IPS-18a (cell line): ENCODE results near the gene XIRP1.
A peak's percentile ranks its signal among the peaks of the same experiment; 100 is the strongest.

ENCODE experiments used
- H3K27ac ChIP-seq: one replicate; pipeline ENCODE4 v1.5.1; 2013; ENCODE audit warnings: low read length
- H3K27me3 ChIP-seq: one replicate; pipeline ENCODE4 v1.6.1; 2013; ENCODE audit warnings: mild to moderate bottlenecking, low read length; ENCODE audit not compliant: control insufficient read depth, insufficient read depth
- H3K36me3 ChIP-seq: one replicate; pipeline ENCODE4 v1.6.1; 2013; ENCODE audit warnings: low read depth, low read length; ENCODE audit not compliant: control insufficient read depth
- H3K4me1 ChIP-seq: one replicate; pipeline ENCODE4 v1.6.1; 2013; ENCODE audit warnings: low read depth, low read length; ENCODE audit not compliant: control insufficient read depth
- H3K4me3 ChIP-seq: one replicate; pipeline ENCODE4 v1.5.1; 2013; ENCODE audit warnings: low read length
- H3K9ac ChIP-seq: one replicate; pipeline ENCODE4 v1.6.1; 2013; ENCODE audit warnings: mild to moderate bottlenecking, low read length, moderate library complexity
- H3K9me3 ChIP-seq: one replicate; pipeline ENCODE4 v1.6.1; 2013; ENCODE audit warnings: low read depth, low read length; ENCODE audit not compliant: control insufficient read depth

The XIRP1 gene

GRCh38 chr3:39154280-39155021 lies 37.9 kb downstream of the XIRP1 start:
- Histone ChIP-seq H3K36me3 (no peaks in the 10 kb centered on the region), H3K9me3 (no peaks in the 10 kb centered on the region), H3K4me1 (peaks cover 39% of the 10 kb centered on the region), H3K27me3 (peaks cover 10% of the 10 kb centered on the region), H3K4me3 (peak overlapping the region; percentile 73), H3K9ac (peak overlapping the region; percentile 48), H3K27ac (peak overlapping the region; percentile 71)

- H3K9ac ChIP-seq: peak overlapping the region; percentile 48
- H3K4me3 ChIP-seq: peak overlapping the region; percentile 73
- H3K36me3 ChIP-seq: no peaks in the 10 kb centered on the region
- H3K9me3 ChIP-seq: no peaks in the 10 kb centered on the region
- peak overlapping the region; percentile 71 for H3K27ac ChIP-seq
- peaks cover 10% of the 10 kb centered on the region for H3K27me3 ChIP-seq
- H3K4me1 ChIP-seq: peaks cover 39% of the 10 kb centered on the region
Observed at GRCh38 chr3:39153977-39154279, 38.5 kb downstream of the XIRP1 start.

GRCh38 chr3:39150803-39151631 lies 41.4 kb downstream of the XIRP1 start:
- H3K27me3 ChIP-seq: peaks cover 10% of the 10 kb centered on the region
- no peaks in the 10 kb centered on the region for H3K9me3 ChIP-seq
- H3K36me3 ChIP-seq: no peaks in the 10 kb centered on the region
- no peak overlapping the region for H3K27ac ChIP-seq
- peak overlapping the region; percentile 42 for H3K9ac ChIP-seq
- H3K4me1 ChIP-seq: peaks cover 58% of the 10 kb centered on the region
- H3K4me3 ChIP-seq: peak overlapping the region; percentile 75

- Histone ChIP-seq H3K9me3 (no peaks in the 10 kb centered on the region), H3K4me3 (peak overlapping the region; percentile 75), H3K4me1 (peaks cover 58% of the 10 kb centered on the region), H3K36me3 (peaks cover 6% of the 10 kb centered on the region), H3K27me3 (peaks cover 10% of the 10 kb centered on the region), H3K27ac (no peak overlapping the region), H3K9ac (peak overlapping the region; percentile 42)
Observed at GRCh38 chr3:39150148-39150802, 42.1 kb downstream of the XIRP1 start.

GRCh38 chr3:39149498-39150147 lies 42.8 kb downstream of the XIRP1 start:
- Histone ChIP-seq H3K27ac (no peak overlapping the region), H3K9me3 (no peaks in the 10 kb centered on the region), H3K4me3 (no peak overlapping the region), H3K9ac (no peak overlapping the region), H3K4me1 (peaks cover 56% of the 10 kb centered on the region), H3K27me3 (peaks cover 10% of the 10 kb centered on the region), H3K36me3 (peaks cover 13% of the 10 kb centered on the region)

GRCh38 chr3:39149059-39149455 lies 43.3 kb downstream of the XIRP1 start:
- Histone ChIP-seq H3K36me3 (peaks cover 18% of the 10 kb centered on the region), H3K4me1 (peaks cover 55% of the 10 kb centered on the region), H3K27me3 (peaks cover 10% of the 10 kb centered on the region), H3K9me3 (no peaks in the 10 kb centered on the region), H3K9ac (no peak overlapping the region), H3K4me3 (no peak overlapping the region), H3K27ac (no peak overlapping the region)

- peaks cover 55% of the 10 kb centered on the region for H3K4me1 ChIP-seq
Observed at GRCh38 chr3:39148435-39149058, 43.8 kb downstream of the XIRP1 start.

GRCh38 chr3:39147711-39148434 lies 44.5 kb downstream of the XIRP1 start:
- peaks cover 55% of the 10 kb centered on the region for H3K4me1 ChIP-seq

More at GRCh38 chr3:39148435-39149058, 43.8 kb downstream of the XIRP1 start:
- peaks cover 10% of the 10 kb centered on the region for H3K27me3 ChIP-seq
- H3K4me3 ChIP-seq: no peak overlapping the region
- H3K9ac ChIP-seq: no peak overlapping the region
- H3K36me3 ChIP-seq: peaks cover 23% of the 10 kb centered on the region
- no peak overlapping the region for H3K27ac ChIP-seq
- no peaks in the 10 kb centered on the region for H3K9me3 ChIP-seq

GRCh38 chr3:39146611-39147591 lies 45.5 kb downstream of the XIRP1 start:
- H3K9ac ChIP-seq: no peak overlapping the region
- H3K9me3 ChIP-seq: no peaks in the 10 kb centered on the region
- H3K4me3 ChIP-seq: no peak overlapping the region
- H3K27me3 ChIP-seq: no peaks in the 10 kb centered on the region
- peaks cover 50% of the 10 kb centered on the region for H3K4me1 ChIP-seq
- no peak overlapping the region for H3K27ac ChIP-seq
- peaks cover 37% of the 10 kb centered on the region for H3K36me3 ChIP-seq

More at GRCh38 chr3:39147711-39148434, 44.5 kb downstream of the XIRP1 start:
- peaks cover 8% of the 10 kb centered on the region for H3K27me3 ChIP-seq
- H3K9me3 ChIP-seq: no peaks in the 10 kb centered on the region
- no peak overlapping the region for H3K4me3 ChIP-seq
- peaks cover 30% of the 10 kb centered on the region for H3K36me3 ChIP-seq
- no peak overlapping the region for H3K9ac ChIP-seq
- H3K27ac ChIP-seq: no peak overlapping the region

- Histone ChIP-seq H3K4me1 (peaks cover 42% of the 10 kb centered on the region), H3K4me3 (no peak overlapping the region), H3K9me3 (no peaks in the 10 kb centered on the region), H3K27ac (no peak overlapping the region), H3K27me3 (no peaks in the 10 kb centered on the region), H3K36me3 (peaks cover 37% of the 10 kb centered on the region), H3K9ac (no peak overlapping the region)
Observed at GRCh38 chr3:39146083-39146501, 46.3 kb downstream of the XIRP1 start.
